C4-2B (cell line): ENCODE results near the gene XCL2.

Experiments used
- H3K27ac ChIP-seq: fragments of 450-650 bp; 2 replicates; pipeline ENCODE4 v1.5.1; 2017
- ZFX ChIP-seq: fragments of 450-650 bp; IDR thresholded peaks from 2 replicates; pipeline ENCODE4 v1.6.1; 2017
- TF ChIP-seq, protein P1 (sequence below): fragments of 450-650 bp; conservative IDR thresholded peaks from 2 replicates; pipeline ENCODE4 v1.5.1; 2017; ENCODE audit warnings: mild to moderate bottlenecking

Gene XCL2

DNA sequence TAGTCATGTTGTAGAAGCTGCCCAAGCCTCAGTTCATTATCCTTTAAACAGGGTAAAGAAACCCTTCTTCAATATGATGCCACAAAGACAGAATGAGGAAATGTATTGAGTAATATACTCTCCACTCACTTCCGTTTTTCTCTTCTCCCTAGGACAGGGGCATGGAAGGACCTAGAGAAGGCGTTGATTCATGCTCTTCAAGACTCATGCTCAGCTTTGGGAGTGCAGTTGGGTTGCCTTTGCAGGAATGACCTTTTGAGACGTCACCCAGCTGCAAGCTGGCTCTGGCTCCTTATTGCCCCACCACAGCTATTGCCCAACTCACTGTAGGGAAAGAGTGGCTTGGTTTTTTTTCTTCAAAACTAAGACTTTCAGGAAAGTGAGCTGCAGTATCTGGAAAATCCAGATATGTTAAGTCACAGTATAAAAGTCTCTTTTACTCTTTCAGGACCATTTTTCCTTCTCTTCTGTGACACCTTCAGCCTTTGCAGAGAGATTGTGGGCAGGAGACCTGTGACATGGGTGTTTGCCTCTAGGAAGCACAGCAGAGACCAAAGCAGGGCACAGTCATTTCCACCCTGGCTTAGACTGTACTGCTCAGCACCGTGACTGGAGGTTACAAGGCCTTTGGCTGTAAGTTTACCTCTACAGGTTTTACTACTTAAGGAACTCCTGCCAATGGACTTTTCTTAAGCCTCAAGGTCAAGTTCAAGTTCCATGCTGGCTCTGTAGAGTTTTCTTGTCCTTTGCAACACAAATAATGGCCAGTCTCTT, 39.5 kb downstream of the XCL2 start:
- TF ChIP-seq ZFX, result no peak
- TF ChIP-seq, protein P1, sequence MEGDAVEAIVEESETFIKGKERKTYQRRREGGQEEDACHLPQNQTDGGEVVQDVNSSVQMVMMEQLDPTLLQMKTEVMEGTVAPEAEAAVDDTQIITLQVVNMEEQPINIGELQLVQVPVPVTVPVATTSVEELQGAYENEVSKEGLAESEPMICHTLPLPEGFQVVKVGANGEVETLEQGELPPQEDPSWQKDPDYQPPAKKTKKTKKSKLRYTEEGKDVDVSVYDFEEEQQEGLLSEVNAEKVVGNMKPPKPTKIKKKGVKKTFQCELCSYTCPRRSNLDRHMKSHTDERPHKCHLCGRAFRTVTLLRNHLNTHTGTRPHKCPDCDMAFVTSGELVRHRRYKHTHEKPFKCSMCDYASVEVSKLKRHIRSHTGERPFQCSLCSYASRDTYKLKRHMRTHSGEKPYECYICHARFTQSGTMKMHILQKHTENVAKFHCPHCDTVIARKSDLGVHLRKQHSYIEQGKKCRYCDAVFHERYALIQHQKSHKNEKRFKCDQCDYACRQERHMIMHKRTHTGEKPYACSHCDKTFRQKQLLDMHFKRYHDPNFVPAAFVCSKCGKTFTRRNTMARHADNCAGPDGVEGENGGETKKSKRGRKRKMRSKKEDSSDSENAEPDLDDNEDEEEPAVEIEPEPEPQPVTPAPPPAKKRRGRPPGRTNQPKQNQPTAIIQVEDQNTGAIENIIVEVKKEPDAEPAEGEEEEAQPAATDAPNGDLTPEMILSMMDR, result no peak
- H3K27ac ChIP-seq, result no peak overlapping the region

DNA sequence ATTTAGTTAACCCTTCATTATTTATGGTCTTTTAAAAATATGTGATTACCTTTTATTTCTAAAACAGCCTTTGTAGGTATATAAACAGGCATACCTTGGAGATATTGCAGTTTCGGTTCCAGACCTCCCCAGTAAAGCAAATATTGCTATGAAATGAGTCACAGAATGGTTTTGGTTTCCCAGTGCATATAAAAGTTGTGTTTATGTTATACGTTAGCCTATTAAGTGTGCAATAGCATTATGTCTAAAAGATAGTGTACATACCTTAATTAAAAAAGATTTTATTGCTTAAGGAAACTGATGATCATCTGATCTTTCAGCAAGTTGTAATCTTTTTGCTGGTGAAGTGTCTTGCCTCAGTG, 44.1 kb downstream of the XCL2 start:
- H3K27ac ChIP-seq, result no peak overlapping the region
- TF ChIP-seq, protein P1, result no peak
- TF ChIP-seq ZFX, result no peak

DNA sequence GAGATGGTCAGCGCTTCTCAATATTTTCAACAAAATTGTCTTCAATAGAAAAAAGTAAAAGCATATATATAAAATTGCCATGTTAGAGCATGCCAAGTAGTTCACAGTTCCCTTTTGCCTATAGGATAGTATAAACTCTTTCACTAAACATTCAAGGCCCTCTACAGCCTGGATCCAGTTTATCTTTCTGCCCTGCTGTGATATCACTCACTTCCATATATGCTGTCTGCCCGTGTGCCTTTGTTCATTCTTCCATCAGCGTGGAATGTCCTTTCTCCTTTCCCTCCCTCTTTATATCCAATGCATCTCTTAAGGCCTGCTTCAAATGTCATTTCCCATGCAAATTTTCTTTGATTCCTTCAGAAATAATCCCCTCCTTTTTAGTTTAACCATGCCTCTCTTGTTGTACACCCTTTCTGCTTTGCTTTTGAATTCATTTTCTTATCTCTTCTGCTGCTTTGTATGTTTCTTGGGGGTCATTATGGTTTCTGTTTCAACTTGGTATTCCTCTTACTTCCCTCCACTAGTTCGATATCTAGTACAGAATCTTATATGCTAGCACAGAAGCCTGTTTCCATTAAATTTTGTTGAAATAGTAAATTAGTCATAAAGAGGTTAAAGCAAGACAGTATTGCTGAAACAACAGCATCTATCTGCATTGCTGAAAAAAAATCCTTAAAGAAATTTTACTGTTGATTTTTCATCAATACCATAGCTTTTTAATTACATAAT, 44.7 kb downstream of the XCL2 start:
- no peak overlapping the region for H3K27ac ChIP-seq
- TF ChIP-seq, protein P1, result no peak
- no peak for TF ChIP-seq ZFX

DNA sequence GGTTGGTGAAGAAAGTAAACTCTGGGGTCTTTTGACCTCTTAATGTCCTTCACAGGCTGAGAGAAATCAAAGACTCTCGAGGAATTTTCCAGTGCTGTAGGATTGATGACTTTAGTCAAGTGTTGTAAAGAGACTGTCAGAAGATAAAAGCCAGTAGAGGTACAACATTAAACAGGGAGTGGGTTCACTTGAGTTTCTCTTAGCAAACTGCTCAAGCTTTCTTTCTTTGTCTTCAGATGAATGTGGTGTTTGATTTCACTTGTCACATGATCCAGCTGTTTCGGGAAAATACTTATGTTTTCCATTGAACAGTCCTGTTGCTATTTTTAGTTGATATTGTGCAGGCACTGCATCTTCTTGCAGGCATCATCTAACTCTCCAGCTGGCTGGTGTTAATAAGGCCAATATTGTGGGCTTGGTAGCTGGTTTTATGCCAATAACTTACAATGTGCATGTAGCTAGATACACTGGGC, 45.6 kb downstream of the XCL2 start:
- no peak for TF ChIP-seq ZFX
- TF ChIP-seq, protein P1, result no peak
- H3K27ac ChIP-seq, result no peak overlapping the region

DNA sequence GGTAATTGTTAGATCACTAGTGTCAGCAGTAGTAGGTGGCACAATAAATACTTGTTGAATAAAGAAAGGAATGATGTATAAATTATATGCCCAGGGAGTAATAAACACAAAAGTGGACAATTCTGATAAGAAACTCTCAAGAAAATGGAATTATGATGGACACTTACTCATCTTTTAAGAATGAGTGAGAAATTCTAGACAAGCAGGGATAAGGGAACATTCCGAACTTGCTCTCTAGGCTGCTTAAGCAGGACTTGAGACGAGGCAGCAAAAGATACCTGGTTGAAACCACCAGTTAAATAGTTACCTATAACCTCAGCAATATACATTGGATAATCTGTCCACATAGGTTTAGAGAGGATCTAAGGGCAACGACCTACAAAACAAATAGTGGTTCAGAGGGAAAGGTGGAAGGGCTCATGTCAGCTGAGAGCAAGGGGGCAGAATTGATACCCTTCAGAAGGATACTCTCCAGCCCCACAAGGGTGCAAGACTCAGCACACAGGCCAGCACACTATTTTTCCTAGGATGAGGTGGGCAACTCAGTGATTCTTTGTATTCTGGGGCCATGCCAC, 46.3 kb downstream of the XCL2 start:
- TF ChIP-seq ZFX, result no peak
- TF ChIP-seq, protein P1, result no peak
- no peak overlapping the region for H3K27ac ChIP-seq

- H3K27ac ChIP-seq, result no peak overlapping the region
- TF ChIP-seq ZFX, result no peak
- TF ChIP-seq, protein P1, result no peak
Measured at GRCh38 chr1:168491527-168492164, 52.2 kb downstream of the XCL2 start.
